Measurements from ENCODE around the gene MROH7.

- no peak for TF ChIP-seq CTCF (tag by site-specific recombination; IDR thresholded peaks at IDR 0.05)
- TF ChIP-seq ZNF561 (tag by site-specific recombination; IDR thresholded peaks at IDR 0.05; ENCODE audit: borderline replicate concordance): no peak
- no peak for TF ChIP-seq ZSCAN18 (tag by site-specific recombination; IDR thresholded peaks at IDR 0.05)
- TF ChIP-seq ZNF692 (tag by site-specific recombination; IDR thresholded peaks at IDR 0.05): no peak
- no peak for TF ChIP-seq ZNF398 (tag by site-specific recombination; IDR thresholded peaks at IDR 0.05)
- no peak for TF ChIP-seq ZBTB26 (tag by site-specific recombination; optimal IDR thresholded peaks at IDR 0.05)
- TF ChIP-seq ZNF776 (tag by site-specific recombination; IDR thresholded peaks at IDR 0.05; ENCODE audit: borderline replicate concordance): no peak
- TF ChIP-seq ZNF350 (tag by site-specific recombination; IDR thresholded peaks at IDR 0.05): no peak
- TF ChIP-seq RBAK (tag by site-specific recombination; IDR thresholded peaks at IDR 0.05): no peak
- TF ChIP-seq ZNF292 (tag by site-specific recombination; IDR thresholded peaks at IDR 0.05; ENCODE audit: borderline replicate concordance, low read depth): no peak
- no peak for TF ChIP-seq ATF2 (tag by site-specific recombination; IDR thresholded peaks at IDR 0.05; ENCODE audit: low read depth)
- no peak for TF ChIP-seq ZNF513 (tag by site-specific recombination; IDR thresholded peaks at IDR 0.05)
Measured at GRCh38 chr1:54748094-54748835, 106.7 kb downstream of the MROH7 start.
